ENCODE measurements around the gene PTGR1.

Gene PTGR1

GRCh38 chr9:111548623-111549022, 50.8 kb downstream of the PTGR1 start:
- in situ Hi-C loops (cut with HindIII; ENCODE audit: low sequenced_read_pairs) = no loop called here

GRCh38 chr9:111542497-111543254, 56.8 kb downstream of the PTGR1 start:
- in situ Hi-C loops (cut with HindIII; ENCODE audit: low sequenced_read_pairs) = no loop called here

GRCh38 chr9:111533099-111533790, 66.2 kb downstream of the PTGR1 start:
- in situ Hi-C loops (cut with HindIII; ENCODE audit: low sequenced_read_pairs) = no loop called here

GRCh38 chr9:111531716-111532115, 67.7 kb downstream of the PTGR1 start:
- in situ Hi-C loops (cut with HindIII; ENCODE audit: low sequenced_read_pairs) = no loop called here

GRCh38 chr9:111529787-111530186, 69.7 kb downstream of the PTGR1 start:
- in situ Hi-C loops (cut with HindIII; ENCODE audit: low sequenced_read_pairs) = loop anchor here (10.0 kb wide), 1 partner anchor 155 kb away; no protein-coding TSS in a partner anchor

- in situ Hi-C loops (cut with HindIII; ENCODE audit: low sequenced_read_pairs) = loop anchor here (10.0 kb wide), 1 partner anchor 157 kb away; no protein-coding TSS in a partner anchor
These were observed 72.1 kb downstream of the PTGR1 start for GRCh38 chr9:111527347-111527746.

GRCh38 chr9:111525056-111525977, 74.1 kb downstream of the PTGR1 start, which contains the start of gene ZNF483:
ZNF483 (plus strand) TSS chr9:111525179; CDS start chr9:111527396, 2,217 bp downstream.
- in situ Hi-C loops (cut with HindIII; ENCODE audit: low sequenced_read_pairs) = loop anchor here (10.0 kb wide), 1 partner anchor 159 kb away; no protein-coding TSS in a partner anchor

- in situ Hi-C loops (cut with HindIII; ENCODE audit: low sequenced_read_pairs) = loop anchor here (10.0 kb wide), 1 partner anchor 160 kb away; no protein-coding TSS in a partner anchor
These were observed 74.8 kb downstream of the PTGR1 start for GRCh38 chr9:111524731-111525055.

GRCh38 chr9:111516061-111516465, 83.4 kb downstream of the PTGR1 start:
- in situ Hi-C loops (cut with HindIII; ENCODE audit: low sequenced_read_pairs) = no loop called here

GRCh38 chr9:111514967-111515366, 84.5 kb downstream of the PTGR1 start:
- in situ Hi-C loops (cut with HindIII; ENCODE audit: low sequenced_read_pairs) = no loop called here

Data from endothelial cell of hepatic sinusoid (primary cell).